IPS-11a (cell line): Measurements from ENCODE around the gene OTOG.
"Not testable (repeated sequence)": the region's sequence is repeated elsewhere in the genome, so short reads cannot be mapped to it uniquely, and the experiment has no call there.

ENCODE experiments used
- H3K4me3 ChIP-seq: one replicate; pipeline ENCODE4 v1.5.1; 2013; ENCODE audit warnings: low read depth, low read length, control low read depth

The OTOG gene

DNA sequence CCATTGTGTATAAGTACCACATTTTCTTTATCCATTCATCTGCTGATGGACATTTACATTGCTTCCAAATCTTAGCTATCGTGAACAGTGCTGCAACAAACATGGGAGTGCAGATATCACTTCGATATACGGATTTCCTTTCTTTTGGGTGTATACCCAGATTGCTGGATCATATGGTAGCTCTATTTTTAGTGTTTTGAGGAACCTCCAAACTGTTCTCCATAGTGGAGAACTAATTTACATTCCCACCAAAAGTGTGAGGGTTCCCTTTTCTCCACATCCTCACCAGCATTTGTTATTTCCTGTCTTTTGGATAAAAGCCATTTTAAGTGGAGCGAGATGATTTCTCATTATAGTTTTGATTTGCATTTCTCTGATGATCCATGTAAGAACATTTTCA lies 75.7 kb downstream of the OTOG start:
- not testable (repeated sequence) for H3K4me3 ChIP-seq

GRCh38 chr11:17629113-17629512 lies 82.1 kb downstream of the OTOG start:
- no peak overlapping the region for H3K4me3 ChIP-seq

DNA sequence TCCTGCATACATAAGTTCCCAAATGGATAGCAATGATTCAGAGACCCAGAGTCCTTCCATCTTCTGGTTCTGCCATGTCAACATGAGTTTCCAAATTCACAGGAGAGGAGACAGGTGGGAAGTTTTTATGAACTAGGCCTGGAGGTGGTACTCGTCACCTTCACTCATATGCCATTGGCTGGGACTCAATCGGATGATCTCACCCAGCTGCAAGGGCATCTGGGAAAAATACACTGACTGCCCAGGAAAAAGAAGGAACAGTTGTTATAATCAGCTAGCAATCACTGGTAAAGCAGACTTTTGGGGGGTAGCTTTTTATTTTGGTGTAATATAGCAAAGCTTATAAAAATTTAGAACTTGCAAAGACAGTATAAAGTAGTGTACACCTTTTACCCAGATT lies 83.9 kb downstream of the OTOG start:
- no peak overlapping the region for H3K4me3 ChIP-seq

DNA sequence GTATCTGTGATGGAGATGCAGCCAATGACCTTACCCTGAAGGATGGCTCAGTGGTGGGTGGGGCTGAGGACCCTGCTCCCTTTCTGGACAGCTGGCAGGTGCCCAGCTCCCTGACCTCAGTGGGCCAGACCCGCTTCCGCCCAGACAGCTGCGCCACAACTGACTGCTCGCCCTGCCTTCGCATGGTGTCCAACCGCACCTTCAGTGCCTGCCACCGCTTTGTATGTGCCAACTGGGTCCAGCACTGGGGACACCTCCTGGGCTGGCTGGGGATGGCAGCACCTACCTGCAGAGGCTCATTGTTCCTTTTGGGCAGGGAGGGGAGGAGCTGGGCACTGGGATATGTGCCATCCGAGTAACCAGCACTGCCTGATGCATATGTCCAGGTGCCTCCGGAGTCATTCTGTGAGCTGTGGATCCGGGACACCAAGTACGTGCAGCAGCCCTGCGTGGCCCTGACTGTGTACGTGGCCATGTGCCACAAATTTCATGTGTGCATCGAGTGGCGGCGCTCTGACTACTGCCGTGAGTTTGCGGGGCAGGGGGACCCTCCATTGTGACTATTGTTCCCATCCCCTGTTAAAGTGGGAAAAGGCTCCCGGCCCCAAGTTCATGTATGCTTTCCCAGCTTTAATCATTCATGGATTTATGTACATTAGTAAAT lies 84.8 kb downstream of the OTOG start:
- H3K4me3 ChIP-seq: no peak overlapping the region

DNA sequence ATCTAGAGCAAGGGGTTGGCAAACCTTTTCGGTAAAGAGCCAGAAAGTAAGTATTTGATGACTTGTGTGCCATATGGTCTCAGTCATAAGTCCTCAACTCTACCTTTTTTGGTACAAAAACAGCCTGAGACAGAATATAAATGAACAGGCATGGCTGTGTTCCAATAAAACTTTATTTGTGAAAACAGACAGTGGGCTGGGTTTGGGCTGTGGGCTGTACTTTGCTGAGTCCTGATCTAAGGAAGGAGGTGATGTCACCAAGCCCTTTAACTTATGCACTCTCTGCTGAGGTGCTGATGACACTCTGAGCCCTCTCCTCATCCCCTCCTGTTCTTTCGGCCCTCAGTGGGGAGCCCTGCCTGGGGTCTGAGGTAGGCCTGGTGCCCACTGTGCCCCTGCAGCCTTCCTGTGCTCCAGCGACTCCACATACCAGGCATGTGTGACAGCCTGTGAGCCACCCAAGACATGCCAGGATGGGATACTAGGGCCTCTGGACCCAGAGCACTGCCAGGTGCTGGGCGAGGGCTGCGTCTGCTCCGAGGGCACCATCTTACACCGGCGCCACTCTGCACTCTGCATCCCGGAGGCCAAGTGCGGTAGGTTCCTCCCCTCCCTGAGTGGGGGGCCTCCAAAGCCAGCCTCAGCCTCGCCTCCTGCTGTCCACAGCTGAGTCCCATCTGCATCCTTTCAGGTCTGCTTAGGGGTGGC lies 86.4 kb downstream of the OTOG start:
- H3K4me3 ChIP-seq: no peak overlapping the region

GRCh38 chr11:17633987-17634775 lies 87.1 kb downstream of the OTOG start:
- H3K4me3 ChIP-seq: no peak overlapping the region

- no peak overlapping the region for H3K4me3 ChIP-seq
Measured at GRCh38 chr11:17634776-17635550, 87.9 kb downstream of the OTOG start.

GRCh38 chr11:17635551-17635938 lies 88.5 kb downstream of the OTOG start:
- no peak overlapping the region for H3K4me3 ChIP-seq

DNA sequence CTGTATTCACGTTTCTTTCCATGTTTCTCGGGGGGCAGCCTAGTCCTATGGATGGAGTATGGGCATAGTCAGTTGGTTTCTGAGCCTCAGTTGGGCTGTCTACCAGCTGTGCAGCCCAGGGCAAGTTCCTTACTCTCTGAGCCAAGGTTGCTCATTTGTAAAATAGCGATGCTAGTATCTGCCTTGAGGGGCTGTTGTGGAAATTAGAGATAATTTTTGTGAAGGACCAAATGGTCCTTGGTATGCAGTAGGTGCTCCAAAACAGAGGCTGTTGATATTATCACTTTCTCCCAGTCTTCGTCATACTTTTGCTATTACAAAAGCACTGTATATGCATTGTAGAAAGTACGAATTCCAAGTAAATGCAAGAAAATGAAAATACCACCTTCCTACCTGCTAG lies 89.7 kb downstream of the OTOG start:
- H3K4me3 ChIP-seq: no peak overlapping the region

DNA sequence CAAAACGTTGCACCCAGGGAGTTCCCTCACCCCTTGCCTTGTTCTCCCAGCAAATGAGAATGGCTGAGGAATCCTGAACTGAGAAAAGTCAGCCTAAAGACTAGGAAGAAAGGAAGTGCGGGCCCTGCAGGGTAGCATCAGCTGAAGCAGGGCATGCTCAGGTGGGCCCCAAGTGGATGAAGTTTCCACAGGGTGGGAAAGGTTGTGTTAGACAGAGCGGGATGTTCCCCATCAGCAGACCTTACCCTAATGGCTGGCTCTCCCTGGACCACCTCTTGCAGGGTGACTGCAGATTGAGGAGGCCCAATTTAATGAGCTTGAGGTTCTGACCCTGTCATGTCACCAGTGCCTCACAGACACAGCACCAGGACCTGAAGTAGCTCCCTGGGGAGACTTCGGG lies 90.8 kb downstream of the OTOG start:
- H3K4me3 ChIP-seq: no peak overlapping the region

- no peak overlapping the region for H3K4me3 ChIP-seq
Measured at GRCh38 chr11:17638311-17638710, 91.3 kb downstream of the OTOG start.

GRCh38 chr11:17639091-17639490 lies 92.0 kb downstream of the OTOG start:
- no peak overlapping the region for H3K4me3 ChIP-seq

GRCh38 chr11:17639781-17640180 lies 92.7 kb downstream of the OTOG start:
- H3K4me3 ChIP-seq: no peak overlapping the region

DNA sequence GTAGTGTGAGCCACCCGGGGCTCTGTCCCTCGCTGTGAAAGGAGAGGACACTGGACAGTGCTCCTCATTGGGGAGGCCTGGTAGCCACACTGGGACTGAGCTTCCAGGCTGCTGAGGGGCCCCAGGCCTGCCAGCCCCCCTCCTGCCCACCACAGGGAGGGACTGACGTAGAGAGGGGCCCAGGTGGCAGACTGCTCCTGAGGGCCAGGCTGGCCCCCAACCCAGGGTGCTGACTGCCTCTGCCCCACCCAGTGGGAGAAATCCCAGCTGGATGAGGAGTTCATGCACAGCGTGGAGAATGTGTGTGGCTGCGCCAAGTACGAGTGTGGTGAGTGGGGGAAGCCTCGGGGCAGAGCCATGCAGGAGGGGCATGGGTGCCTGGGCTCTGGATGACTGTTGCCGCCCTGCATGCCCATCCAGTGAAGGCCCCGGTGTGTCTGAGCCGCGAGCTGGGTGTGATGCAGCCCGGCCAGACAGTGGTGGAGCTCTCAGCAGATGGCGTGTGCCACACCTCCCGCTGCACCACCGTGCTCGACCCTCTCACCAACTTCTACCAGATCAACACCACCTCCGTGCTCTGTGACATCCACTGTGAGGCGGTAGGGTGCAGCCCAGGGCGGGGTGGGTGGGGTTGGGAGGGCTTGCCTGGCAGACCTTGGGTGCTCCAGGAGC lies 93.6 kb downstream of the OTOG start:
- H3K4me3 ChIP-seq: no peak overlapping the region

DNA sequence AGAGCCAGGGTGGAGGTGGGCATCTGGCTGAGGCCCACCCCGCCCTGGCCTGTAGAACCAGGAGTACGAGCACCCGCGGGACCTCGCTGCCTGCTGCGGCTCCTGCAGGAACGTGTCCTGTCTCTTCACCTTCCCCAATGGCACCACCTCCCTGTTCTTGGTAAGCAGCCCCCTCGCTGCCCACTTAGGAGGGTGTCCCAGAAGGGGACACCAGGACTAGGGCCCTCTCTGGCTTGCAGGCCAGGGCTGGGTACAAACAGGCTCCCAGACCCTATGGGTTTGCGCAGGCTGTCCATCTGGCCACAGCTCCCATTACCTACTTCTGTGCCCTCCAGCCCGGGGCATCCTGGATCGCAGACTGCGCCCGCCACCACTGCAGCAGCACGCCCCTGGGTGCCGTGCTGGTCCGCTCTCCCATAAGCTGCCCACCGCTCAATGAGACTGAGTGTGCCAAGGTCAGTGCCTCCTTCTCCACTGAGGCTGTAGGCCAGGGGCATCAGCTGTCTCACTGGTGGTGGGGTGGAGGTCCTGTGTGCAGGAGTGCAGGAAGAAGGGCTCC lies 94.8 kb downstream of the OTOG start:
- H3K4me3 ChIP-seq: no peak overlapping the region

GRCh38 chr11:17642370-17642769 lies 95.3 kb downstream of the OTOG start:
- H3K4me3 ChIP-seq: no peak overlapping the region

GRCh38 chr11:17642980-17643379 lies 95.9 kb downstream of the OTOG start:
- H3K4me3 ChIP-seq: no peak overlapping the region

- H3K4me3 ChIP-seq: no peak overlapping the region
Measured at GRCh38 chr11:17643506-17644405, 96.7 kb downstream of the OTOG start.

DNA sequence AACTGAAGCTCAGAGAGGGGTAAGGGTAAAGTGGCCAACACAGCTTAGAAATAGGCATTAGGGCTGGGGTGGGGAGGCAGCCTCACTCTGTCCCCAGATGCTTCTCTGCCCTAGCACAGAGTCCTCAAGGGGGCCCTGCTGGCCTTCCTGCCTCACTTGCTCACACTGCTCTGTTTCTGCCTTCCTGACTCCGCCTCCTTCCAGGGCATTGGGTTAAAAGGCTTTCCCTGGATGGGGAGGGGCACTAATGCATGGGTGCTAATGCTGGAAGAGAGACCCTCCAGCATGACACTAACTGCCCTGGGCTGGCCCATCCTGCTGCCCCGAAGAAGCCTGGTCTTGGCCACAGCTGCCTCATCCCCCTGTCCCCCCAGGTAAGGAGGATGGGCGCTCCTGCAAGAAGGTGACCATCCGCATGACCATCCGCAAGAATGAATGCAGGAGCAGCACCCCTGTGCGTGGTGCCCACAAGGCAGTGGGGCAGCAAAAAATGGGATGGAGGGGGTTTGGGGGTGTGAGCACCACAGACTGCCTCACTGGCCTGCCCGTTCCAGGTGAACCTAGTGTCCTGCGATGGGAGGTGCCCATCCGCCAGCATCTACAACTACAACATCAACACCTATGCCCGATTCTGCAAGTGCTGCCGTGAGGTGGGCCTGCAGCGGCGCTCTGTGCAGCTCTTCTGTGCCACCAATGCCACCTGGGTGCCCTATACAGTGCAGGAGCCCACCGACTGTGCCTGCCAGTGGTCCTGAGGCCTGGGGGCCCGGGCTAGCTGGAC lies 98.3 kb downstream of the OTOG start:
- no peak overlapping the region for H3K4me3 ChIP-seq
